NT2/D1 (cell line): ENCODE measurements around the gene CACNB2.

Source experiments
- SUZ12 ChIP-seq: IDR thresholded peaks from 2 replicates; pipeline ENCODE4 v1.6.1; 2011; ENCODE audit not compliant: insufficient read length, insufficient read depth; ENCODE audit errors: extremely low read depth
- YY1 ChIP-seq: IDR thresholded peaks from 2 replicates; pipeline ENCODE4 v1.6.1; 2011; ENCODE audit not compliant: insufficient read length, insufficient read depth
- ZNF274 ChIP-seq: IDR thresholded peaks from 2 replicates; pipeline ENCODE4 v1.6.1; 2011; ENCODE audit warnings: mild to moderate bottlenecking, low read depth, low read length

DNA sequence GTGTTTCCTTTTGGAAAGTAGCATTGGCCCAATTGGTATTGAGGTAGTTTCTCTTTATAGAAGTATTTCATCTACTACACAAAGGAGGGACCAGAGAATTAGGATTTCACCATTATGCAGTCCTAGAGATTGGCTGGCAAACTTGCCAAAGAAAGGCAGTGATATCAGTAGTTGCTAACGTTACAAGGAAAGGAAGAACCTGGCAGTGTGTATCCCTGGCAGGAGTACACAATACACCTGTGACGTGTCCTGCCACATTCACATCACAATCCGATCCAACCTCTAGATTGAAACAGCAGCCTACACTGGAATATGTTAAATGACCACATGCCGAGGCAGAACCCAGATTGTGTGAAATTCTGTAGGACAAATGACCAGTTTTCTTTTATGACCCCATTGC lies 81.7 kb downstream of the CACNB2 start:
- TF ChIP-seq SUZ12 (no peak), YY1 (no peak), ZNF274 (no peak)
